ENCODE data around the gene AICDA. TPM values are rescaled to one million over a fixed set of nuclear protein-coding genes. Genes with fewer than 3 reads are reported as not detected.

AICDA gene
- total and polyA plus RNA-seq, 4 donors, result 0.28 TPM; not detected in 3

- Histone ChIP-seq H3K27ac (ENCODE audit: low read depth in 1 of 2, low read length in 2 of 2) (no peak overlapping the region), H3K36me3 (ENCODE audit: control insufficient read depth in 4 of 4, insufficient read depth in 3 of 4, low read depth in 1 of 4, low read length in 3 of 4) (no peaks in the 10 kb centered on the region), H3K4me3 (ENCODE audit: low read depth in 1 of 3, low read length in 3 of 3) (no peak overlapping the region), H3K4me1 (ENCODE audit: control insufficient read depth in 4 of 4, insufficient read depth in 4 of 4, low read length in 3 of 4) (peaks cover 0 to 2% (median 1%) of the 10 kb centered on the region in 4 donors), H3K27me3 (ENCODE audit: control insufficient read depth in 4 of 4, insufficient read depth in 4 of 4, low read length in 3 of 4) (peaks cover 0 to 4% (median 0%) of the 10 kb centered on the region in 4 donors), H3K9ac (ENCODE audit: low read depth in 1 of 2, low read length in 2 of 2) (no peak overlapping the region), H3K9me3 (ENCODE audit: control insufficient read depth in 4 of 4, low read length in 3 of 4) (no peaks in the 10 kb centered on the region)
- TF ChIP-seq JUND (IDR thresholded peaks at IDR 0.05) (no peak), RXRA (IDR thresholded peaks at IDR 0.05) (no peak)
- DNase-seq (ENCODE audit: low spot score), result no peak
- WGBS, result 92% methylated on average over 30 of the region's 30 CpGs
Observed at GRCh38 chr12:8605057-8605456, 7.6 kb downstream of the AICDA start.

GRCh38 chr12:8603856-8604255 is 8.8 kb downstream of the AICDA start:
- Histone ChIP-seq H3K36me3 (ENCODE audit: control insufficient read depth in 4 of 4, insufficient read depth in 3 of 4, low read depth in 1 of 4, low read length in 3 of 4) (no peaks in the 10 kb centered on the region), H3K9me3 (ENCODE audit: control insufficient read depth in 4 of 4, low read length in 3 of 4) (no peaks in the 10 kb centered on the region), H3K9ac (ENCODE audit: low read depth in 1 of 2, low read length in 2 of 2) (no peak overlapping the region), H3K27ac (ENCODE audit: low read depth in 1 of 2, low read length in 2 of 2) (no peak overlapping the region), H3K4me1 (ENCODE audit: control insufficient read depth in 4 of 4, insufficient read depth in 4 of 4, low read length in 3 of 4) (peaks cover 0 to under 1% (median under 1%) of the 10 kb centered on the region in 4 donors), H3K4me3 (ENCODE audit: low read depth in 1 of 3, low read length in 3 of 3) (no peak overlapping the region), H3K27me3 (ENCODE audit: control insufficient read depth in 4 of 4, insufficient read depth in 4 of 4, low read length in 3 of 4) (peaks cover 0 to 4% (median 0%) of the 10 kb centered on the region in 4 donors)
- WGBS, result 29% methylated on average over 3 of the region's 3 CpGs
- TF ChIP-seq FOXA1 (IDR thresholded peaks at IDR 0.05) (no peak), NR2F2 (IDR thresholded peaks at IDR 0.05) (no peak), ZBTB33 (IDR thresholded peaks at IDR 0.05) (no peak), GABPA (IDR thresholded peaks at IDR 0.05 in 1 of 2, conservative IDR thresholded peaks at IDR 0.05 in 1 of 2) (no peak), MAX (IDR thresholded peaks at IDR 0.05) (no peak), ATF3 (IDR thresholded peaks at IDR 0.05) (no peak), RXRA (IDR thresholded peaks at IDR 0.05) (no peak), SP1 (IDR thresholded peaks at IDR 0.05) (no peak), HNF4A (conservative IDR thresholded peaks at IDR 0.05) (no peak), TAF1 (conservative IDR thresholded peaks at IDR 0.05) (no peak), HNF4G (IDR thresholded peaks at IDR 0.05) (no peak), FOXA2 (IDR thresholded peaks at IDR 0.05) (no peak), YY1 (IDR thresholded peaks at IDR 0.05) (no peak), RAD21 (IDR thresholded peaks at IDR 0.05) (no peak), CTCF (IDR thresholded peaks at IDR 0.05; ENCODE audit: low read depth, low read length, missing input control) (no peak), EGR1 (IDR thresholded peaks at IDR 0.05; ENCODE audit: low read depth in 2 of 2) (no peak)
- no peak for DNase-seq (ENCODE audit: low spot score)
